VCaP (cell line): ENCODE measurements around the gene AFF1.
"Not testable (repeated sequence)": the region's sequence is repeated elsewhere in the genome, so short reads cannot be mapped to it uniquely, and the experiment has no call there.

Experiments
- H3K27ac ChIP-seq: fragments of 450-650 bp; 2 replicates; pipeline ENCODE4 v1.5.1; 2017
- CTCF ChIP-seq: fragments of 450-650 bp; conservative IDR thresholded peaks from 2 replicates; pipeline ENCODE4 v1.5.1; 2017; ENCODE audit warnings: mild to moderate bottlenecking, moderate library complexity

Gene AFF1

GRCh38 chr4:86977621-86978184, 42.9 kb downstream of the AFF1 start:
- TF ChIP-seq CTCF: no peak
- no peak overlapping the region for H3K27ac ChIP-seq

GRCh38 chr4:86978709-86979108, 43.9 kb downstream of the AFF1 start:
- no peak overlapping the region for H3K27ac ChIP-seq
- no peak for TF ChIP-seq CTCF

- no peak for TF ChIP-seq CTCF
- no peak overlapping the region for H3K27ac ChIP-seq
Observed at GRCh38 chr4:86980230-86980629, 45.4 kb downstream of the AFF1 start.

- no peak overlapping the region for H3K27ac ChIP-seq
- no peak for TF ChIP-seq CTCF
Observed at GRCh38 chr4:86981789-86982188, 47.0 kb downstream of the AFF1 start.

- H3K27ac ChIP-seq: not testable (repeated sequence)
Observed at GRCh38 chr4:86985852-86986251, 51.0 kb downstream of the AFF1 start.

- H3K27ac ChIP-seq: not testable (repeated sequence)
Observed at GRCh38 chr4:86989658-86990057, 54.8 kb downstream of the AFF1 start.

- TF ChIP-seq CTCF: no peak
- no peak overlapping the region for H3K27ac ChIP-seq
Observed at GRCh38 chr4:86990510-86990909, 55.7 kb downstream of the AFF1 start.

- no peak for TF ChIP-seq CTCF
- no peak overlapping the region for H3K27ac ChIP-seq
Observed at GRCh38 chr4:86991994-86992393, 57.2 kb downstream of the AFF1 start.
